ENCODE data around the gene RNF145. TPM values are rescaled to one million over a fixed set of nuclear protein-coding genes. Genes with fewer than 3 reads are reported as not detected.
A peak's percentile ranks its signal among the peaks of the same experiment; 100 is the strongest.

Gene RNF145
- total RNA-seq, 2 experiments from 2014 or later, result 77.5 to 87.5 TPM

GRCh38 chr5:159156426-159157238 lies 52.7 kb downstream of the RNF145 start:
- TF ChIP-seq, protein P1, sequence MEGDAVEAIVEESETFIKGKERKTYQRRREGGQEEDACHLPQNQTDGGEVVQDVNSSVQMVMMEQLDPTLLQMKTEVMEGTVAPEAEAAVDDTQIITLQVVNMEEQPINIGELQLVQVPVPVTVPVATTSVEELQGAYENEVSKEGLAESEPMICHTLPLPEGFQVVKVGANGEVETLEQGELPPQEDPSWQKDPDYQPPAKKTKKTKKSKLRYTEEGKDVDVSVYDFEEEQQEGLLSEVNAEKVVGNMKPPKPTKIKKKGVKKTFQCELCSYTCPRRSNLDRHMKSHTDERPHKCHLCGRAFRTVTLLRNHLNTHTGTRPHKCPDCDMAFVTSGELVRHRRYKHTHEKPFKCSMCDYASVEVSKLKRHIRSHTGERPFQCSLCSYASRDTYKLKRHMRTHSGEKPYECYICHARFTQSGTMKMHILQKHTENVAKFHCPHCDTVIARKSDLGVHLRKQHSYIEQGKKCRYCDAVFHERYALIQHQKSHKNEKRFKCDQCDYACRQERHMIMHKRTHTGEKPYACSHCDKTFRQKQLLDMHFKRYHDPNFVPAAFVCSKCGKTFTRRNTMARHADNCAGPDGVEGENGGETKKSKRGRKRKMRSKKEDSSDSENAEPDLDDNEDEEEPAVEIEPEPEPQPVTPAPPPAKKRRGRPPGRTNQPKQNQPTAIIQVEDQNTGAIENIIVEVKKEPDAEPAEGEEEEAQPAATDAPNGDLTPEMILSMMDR (IDR thresholded peaks at IDR 0.05), result peak; percentile 95
- Mint-ChIP-seq H3K9me3 (no peaks in the 10 kb centered on the region), H3K27me3 (no peaks in the 10 kb centered on the region), H3K27ac (peak overlapping the region; percentile 63), H3K4me1 (ENCODE audit: low read depth) (peaks cover 42% of the 10 kb centered on the region), H3K4me3 (no peak overlapping the region), H3K36me3 (ENCODE audit: low read depth) (peaks cover 39% of the 10 kb centered on the region)
- POLR2A ChIA-PET, result interaction anchor here (0.8 kb wide), 1 partner anchor 18 kb away, joined by 3 read pairs; no protein-coding TSS in a partner anchor
- peak; percentile 32 for DNase-seq
- CTCF ChIA-PET, result interaction anchor here (0.6 to 5.1 kb wide), 74 partner anchors 10 to 986 kb away, joined by 3 to 66 read pairs (median 4); no protein-coding TSS in a partner anchor
- intact Hi-C loops (cut with micrococcal nuclease), result loop anchor here (1.0 to 5.0 kb wide), 3 partner anchors 51 to 161 kb away; partner anchors contain the start of genes RNF145 and UBLCP1
- peak; percentile 72 for ATAC-seq

GRCh38 chr5:159155960-159156359 lies 53.4 kb downstream of the RNF145 start:
- TF ChIP-seq, protein P1 (IDR thresholded peaks at IDR 0.05), result no peak
- no peak for ATAC-seq
- intact Hi-C loops (cut with micrococcal nuclease), result loop anchor here (1.0 to 5.0 kb wide), 3 partner anchors 51 to 161 kb away; partner anchors contain the start of genes RNF145 and UBLCP1
- POLR2A ChIA-PET, result no interaction called here
- Mint-ChIP-seq H3K36me3 (ENCODE audit: low read depth) (peaks cover 33% of the 10 kb centered on the region), H3K4me1 (ENCODE audit: low read depth) (peaks cover 38% of the 10 kb centered on the region), H3K4me3 (no peak overlapping the region), H3K27me3 (no peaks in the 10 kb centered on the region), H3K27ac (no peak overlapping the region), H3K9me3 (no peaks in the 10 kb centered on the region)
- CTCF ChIA-PET, result interaction anchor here (1.0 to 5.1 kb wide), 27 partner anchors 9 to 831 kb away, joined by 3 to 66 read pairs (median 8); no protein-coding TSS in a partner anchor
- DNase-seq, result no peak

- DNase-seq (no peak), ATAC-seq (no peak)
- ChIA-PET CTCF (interaction anchor here (0.7 to 1.1 kb wide), 2 partner anchors 46 to 164 kb away, joined by 3 read pairs; no protein-coding TSS in a partner anchor), POLR2A (no interaction called here)
- H3K9me3 Mint-ChIP-seq, result no peaks in the 10 kb centered on the region
- no peak overlapping the region for H3K27ac Mint-ChIP-seq
- no peak overlapping the region for H3K4me3 Mint-ChIP-seq
- peaks cover 14% of the 10 kb centered on the region for H3K36me3 Mint-ChIP-seq (ENCODE audit: low read depth)
- no peaks in the 10 kb centered on the region for H3K27me3 Mint-ChIP-seq
- TF ChIP-seq, protein P1 (IDR thresholded peaks at IDR 0.05), result no peak
- intact Hi-C loops (cut with micrococcal nuclease), result no loop called here
- H3K4me1 Mint-ChIP-seq (ENCODE audit: low read depth), result peaks cover 20% of the 10 kb centered on the region
Measured at GRCh38 chr5:159152876-159153275, 56.5 kb downstream of the RNF145 start.

- no peaks in the 10 kb centered on the region for H3K4me1 Mint-ChIP-seq (ENCODE audit: low read depth)
- POLR2A ChIA-PET, result no interaction called here
- ATAC-seq, result no peak
- peaks cover 2% of the 10 kb centered on the region for H3K36me3 Mint-ChIP-seq (ENCODE audit: low read depth)
- DNase-seq, result no peak
- H3K27ac Mint-ChIP-seq, result no peak overlapping the region
- TF ChIP-seq, protein P1 (IDR thresholded peaks at IDR 0.05), result no peak
- no peak overlapping the region for H3K4me3 Mint-ChIP-seq
- H3K9me3 Mint-ChIP-seq, result no peaks in the 10 kb centered on the region
- peaks cover 2% of the 10 kb centered on the region for H3K27me3 Mint-ChIP-seq
- CTCF ChIA-PET, result interaction anchor here (1.2 kb wide), 1 partner anchor 16 kb away, joined by 5 read pairs; no protein-coding TSS in a partner anchor
- intact Hi-C loops (cut with micrococcal nuclease), result no loop called here
Measured at GRCh38 chr5:159149085-159149484, 60.3 kb downstream of the RNF145 start.

- H3K36me3 Mint-ChIP-seq (ENCODE audit: low read depth), result peaks cover 2% of the 10 kb centered on the region
- no peak for DNase-seq
- CTCF ChIA-PET, result interaction anchor here (1.2 to 3.4 kb wide), 2 partner anchors 9 to 15 kb away, joined by 5 to 18 read pairs; no protein-coding TSS in a partner anchor
- H3K4me1 Mint-ChIP-seq (ENCODE audit: low read depth), result no peaks in the 10 kb centered on the region
- ATAC-seq, result no peak
- H3K27ac Mint-ChIP-seq, result no peak overlapping the region
- POLR2A ChIA-PET, result no interaction called here
- intact Hi-C loops (cut with micrococcal nuclease), result no loop called here
- TF ChIP-seq, protein P1 (IDR thresholded peaks at IDR 0.05), result no peak
- no peak overlapping the region for H3K4me3 Mint-ChIP-seq
- H3K9me3 Mint-ChIP-seq, result no peaks in the 10 kb centered on the region
- H3K27me3 Mint-ChIP-seq, result peaks cover 6% of the 10 kb centered on the region
Measured at GRCh38 chr5:159147976-159148375, 61.4 kb downstream of the RNF145 start.

All from activated CD8-positive, alpha-beta T cell treated with anti-CD3 and anti-CD28 coated beads for 36 hours (primary cell).